GM19035 (cell line): ENCODE results near the gene TFRC.
"Not testable (repeated sequence)": the region's sequence is repeated elsewhere in the genome, so short reads cannot be mapped to it uniquely, and the experiment has no call there.

Experiments used
- ATAC-seq: cut with Tn5 transposase; IDR thresholded peaks from one replicate; pipeline ENCODE4 v1.9.1; 2021; ENCODE audit not compliant: unreplicated experiment

The TFRC gene

GRCh38 chr3:196082619-196082971, 705 bp upstream of the TFRC start:
- ATAC-seq = no peak

GRCh38 chr3:196081002-196081833, 672 bp downstream of the TFRC start:
- ATAC-seq = peak; percentile 47

GRCh38 chr3:196080101-196080846, 1.6 kb downstream of the TFRC start:
- not testable (repeated sequence) for ATAC-seq

- ATAC-seq = no peak
These were observed 2.2 kb downstream of the TFRC start for GRCh38 chr3:196079682-196080081.

- ATAC-seq = no peak
These were observed 6.9 kb downstream of the TFRC start for GRCh38 chr3:196075013-196075412.

GRCh38 chr3:196073255-196073753, 8.6 kb downstream of the TFRC start:
- peak; percentile 75 for ATAC-seq

GRCh38 chr3:196072313-196072712, 9.6 kb downstream of the TFRC start:
- no peak for ATAC-seq

- ATAC-seq = not testable (repeated sequence)
These were observed 13.1 kb downstream of the TFRC start for GRCh38 chr3:196068812-196069211.

GRCh38 chr3:196067439-196067838, 14.5 kb downstream of the TFRC start:
- no peak for ATAC-seq

GRCh38 chr3:196063971-196064370, 17.9 kb downstream of the TFRC start:
- no peak for ATAC-seq

GRCh38 chr3:196063456-196063855, 18.4 kb downstream of the TFRC start:
- ATAC-seq = no peak

GRCh38 chr3:196063049-196063448, 18.8 kb downstream of the TFRC start:
- no peak for ATAC-seq

GRCh38 chr3:196060834-196061233, 21.1 kb downstream of the TFRC start:
- no peak for ATAC-seq

GRCh38 chr3:196057760-196058331, 24.0 kb downstream of the TFRC start:
- no peak for ATAC-seq

- not testable (repeated sequence) for ATAC-seq
These were observed 25.5 kb downstream of the TFRC start for GRCh38 chr3:196056371-196056770.

GRCh38 chr3:196055683-196056270, 26.1 kb downstream of the TFRC start:
- ATAC-seq = no peak

- ATAC-seq = no peak
These were observed 26.6 kb downstream of the TFRC start for GRCh38 chr3:196055240-196055639.

GRCh38 chr3:196054661-196055060, 27.2 kb downstream of the TFRC start:
- ATAC-seq = no peak

GRCh38 chr3:196053487-196053886, 28.4 kb downstream of the TFRC start:
- no peak for ATAC-seq

- no peak for ATAC-seq
These were observed 30.4 kb downstream of the TFRC start for GRCh38 chr3:196051282-196052076.

GRCh38 chr3:196050597-196050996, 31.3 kb downstream of the TFRC start:
- ATAC-seq = no peak
